ENCODE results near the gene MYL9. TPM values are rescaled to one million over a fixed set of nuclear protein-coding genes. Genes with fewer than 3 reads are reported as not detected.

The MYL9 gene
- polyA plus RNA-seq, 1 donor from 2014 or later = not detected

DNA sequence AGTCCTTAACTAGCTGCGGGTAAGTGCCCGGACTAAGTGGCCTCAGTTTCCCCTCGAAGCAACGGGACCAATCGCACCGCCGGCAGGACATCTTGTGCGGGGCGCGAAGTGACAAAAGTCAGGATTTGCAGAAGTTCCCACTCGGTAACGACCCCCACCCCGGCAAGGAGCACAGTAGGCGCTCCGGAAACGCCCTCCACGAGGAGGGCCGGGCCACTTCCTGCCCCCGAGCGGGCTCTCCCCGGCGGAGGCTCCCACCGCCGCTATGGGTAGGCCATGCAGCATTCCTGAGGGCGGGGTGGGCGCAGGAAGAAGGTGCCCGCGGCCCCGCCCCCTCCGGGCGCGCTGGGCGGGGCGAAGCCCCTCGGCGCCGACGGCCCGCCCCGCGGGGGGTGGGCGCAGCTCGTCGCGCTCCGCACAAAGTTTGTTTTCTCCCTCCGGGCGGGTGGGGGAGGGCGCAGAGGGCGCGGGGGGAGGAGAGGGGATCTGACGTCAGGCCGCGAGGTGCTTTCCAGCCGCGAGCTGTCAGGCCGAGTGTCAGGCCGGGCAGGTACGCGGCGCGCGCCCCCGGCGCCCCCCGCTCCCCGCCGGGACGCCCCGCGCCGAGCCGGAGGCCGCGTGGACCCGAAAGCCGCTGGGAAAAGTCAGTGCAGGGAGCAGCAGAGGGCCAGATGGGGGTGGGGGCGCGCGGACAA is 31.9 kb downstream of the MYL9 start, which contains the start of gene TGIF2:
TGIF2 (plus strand) TSS at position 495 of the 695 bp plus-strand sequence. CDS start 5,178 bp downstream, outside the sequence.
- no peaks in the 10 kb centered on the region for H3K36me3 ChIP-seq (ENCODE audit: insufficient read depth, low read length)
- H3K4me3 ChIP-seq (ENCODE audit: low read length) = peak within 1 kb of the TSS; percentile 70
- H2AFZ ChIP-seq (ENCODE audit: low read depth, low read length) = no peak within 1 kb of the TSS
- peaks cover 22% of the 10 kb centered on the region for H3K27me3 ChIP-seq (ENCODE audit: insufficient read depth, low read depth, low read length)
- H3K9me2 ChIP-seq (ENCODE audit: insufficient read depth, low read length) = no peaks in the 10 kb centered on the region
- TF ChIP-seq SMC3 (conservative IDR thresholded peaks at IDR 0.05; ENCODE audit: poor library complexity) (no peak), EP300 (conservative IDR thresholded peaks at IDR 0.05; ENCODE audit: poor library complexity, severe bottlenecking) (no peak), MXI1 (conservative IDR thresholded peaks at IDR 0.05; ENCODE audit: poor library complexity, severe bottlenecking) (no peak), TAF1 (IDR thresholded peaks at IDR 0.05; ENCODE audit: low read depth) (no peak), EZH2 (IDR thresholded peaks at IDR 0.05; ENCODE audit: borderline replicate concordance, insufficient read depth, low read length, poor library complexity, severe bottlenecking) (no peak), POLR2AphosphoS5 (IDR thresholded peaks at IDR 0.05) (no peak), REST (IDR thresholded peaks at IDR 0.05; ENCODE audit: borderline replicate concordance) (no peak), RAD21 (conservative IDR thresholded peaks at IDR 0.05) (no peak)
- TF ChIP-seq, protein P1, sequence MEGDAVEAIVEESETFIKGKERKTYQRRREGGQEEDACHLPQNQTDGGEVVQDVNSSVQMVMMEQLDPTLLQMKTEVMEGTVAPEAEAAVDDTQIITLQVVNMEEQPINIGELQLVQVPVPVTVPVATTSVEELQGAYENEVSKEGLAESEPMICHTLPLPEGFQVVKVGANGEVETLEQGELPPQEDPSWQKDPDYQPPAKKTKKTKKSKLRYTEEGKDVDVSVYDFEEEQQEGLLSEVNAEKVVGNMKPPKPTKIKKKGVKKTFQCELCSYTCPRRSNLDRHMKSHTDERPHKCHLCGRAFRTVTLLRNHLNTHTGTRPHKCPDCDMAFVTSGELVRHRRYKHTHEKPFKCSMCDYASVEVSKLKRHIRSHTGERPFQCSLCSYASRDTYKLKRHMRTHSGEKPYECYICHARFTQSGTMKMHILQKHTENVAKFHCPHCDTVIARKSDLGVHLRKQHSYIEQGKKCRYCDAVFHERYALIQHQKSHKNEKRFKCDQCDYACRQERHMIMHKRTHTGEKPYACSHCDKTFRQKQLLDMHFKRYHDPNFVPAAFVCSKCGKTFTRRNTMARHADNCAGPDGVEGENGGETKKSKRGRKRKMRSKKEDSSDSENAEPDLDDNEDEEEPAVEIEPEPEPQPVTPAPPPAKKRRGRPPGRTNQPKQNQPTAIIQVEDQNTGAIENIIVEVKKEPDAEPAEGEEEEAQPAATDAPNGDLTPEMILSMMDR (IDR thresholded peaks at IDR 0.05; ENCODE audit: poor library complexity, severe bottlenecking) = no peak
- H3K4me2 ChIP-seq (ENCODE audit: low read length) = peak within 1 kb of the TSS; percentile 39
- no peaks in the 10 kb centered on the region for H3F3A ChIP-seq (ENCODE audit: insufficient read depth, low read length, poor library complexity, severe bottlenecking)
- no peaks in the 10 kb centered on the region for H4K20me1 ChIP-seq (ENCODE audit: insufficient read depth)
- peak within 1 kb of the TSS; percentile 46 for H3K9ac ChIP-seq (ENCODE audit: low read length)
- peaks cover 24% of the 10 kb centered on the region for H3K79me2 ChIP-seq (replicated peaks; ENCODE audit: insufficient read depth, low read length)
- no peaks in the 10 kb centered on the region for H3K9me3 ChIP-seq (ENCODE audit: low read length)
- no peak within 1 kb of the TSS for H3K27ac ChIP-seq (ENCODE audit: low read length)

GRCh38 chr20:36573798-36574365 is 32.6 kb downstream of the MYL9 start:
- Histone ChIP-seq H3K79me2 (replicated peaks; ENCODE audit: insufficient read depth, low read length) (peaks cover 24% of the 10 kb centered on the region), H3F3A (ENCODE audit: insufficient read depth, low read length, poor library complexity, severe bottlenecking) (no peaks in the 10 kb centered on the region), H3K4me3 (ENCODE audit: low read length) (peak overlapping the region; percentile 70), H4K20me1 (ENCODE audit: insufficient read depth) (no peaks in the 10 kb centered on the region), H3K36me3 (ENCODE audit: insufficient read depth, low read length) (no peaks in the 10 kb centered on the region), H3K9ac (ENCODE audit: low read length) (peak overlapping the region; percentile 46), H3K9me3 (ENCODE audit: low read length) (no peaks in the 10 kb centered on the region), H3K27ac (ENCODE audit: low read length) (no peak overlapping the region), H2AFZ (ENCODE audit: low read depth, low read length) (no peak overlapping the region), H3K4me2 (ENCODE audit: low read length) (peak overlapping the region; percentile 39), H3K27me3 (ENCODE audit: insufficient read depth, low read depth, low read length) (peaks cover 22% of the 10 kb centered on the region), H3K9me2 (ENCODE audit: insufficient read depth, low read length) (no peaks in the 10 kb centered on the region)
- TF ChIP-seq, protein P1 (IDR thresholded peaks at IDR 0.05; ENCODE audit: poor library complexity, severe bottlenecking) = no peak
- TF ChIP-seq POLR2AphosphoS5 (IDR thresholded peaks at IDR 0.05) (no peak), EZH2 (IDR thresholded peaks at IDR 0.05; ENCODE audit: borderline replicate concordance, insufficient read depth, low read length, poor library complexity, severe bottlenecking) (no peak), MXI1 (conservative IDR thresholded peaks at IDR 0.05; ENCODE audit: poor library complexity, severe bottlenecking) (no peak), TAF1 (IDR thresholded peaks at IDR 0.05; ENCODE audit: low read depth) (no peak), EP300 (conservative IDR thresholded peaks at IDR 0.05; ENCODE audit: poor library complexity, severe bottlenecking) (no peak)
